Measurements from ENCODE around the gene SCN2B.

DNA sequence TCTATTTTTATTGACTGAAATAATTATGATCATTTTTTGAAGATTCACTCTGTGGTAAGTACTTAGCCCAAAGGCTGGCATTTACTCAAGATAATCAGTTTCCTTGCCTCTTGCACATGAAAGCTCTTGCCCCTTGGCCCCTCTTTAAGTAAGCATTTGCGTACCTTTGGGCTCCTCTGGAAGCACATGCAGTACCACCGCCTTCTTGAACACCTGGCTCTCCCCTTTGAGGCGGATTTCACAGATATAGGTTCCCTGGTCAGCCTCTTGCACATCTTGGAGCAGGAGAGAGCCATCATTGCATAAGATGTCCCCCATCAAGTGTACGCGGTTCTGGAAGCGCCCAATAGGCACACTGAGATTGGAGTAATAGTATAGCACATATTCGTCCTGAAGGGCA is 33.9 kb upstream of the SCN2B start:
- TF ChIP-seq CTCF (IDR thresholded peaks at IDR 0.05; ENCODE audit: borderline replicate concordance, extremely low read depth, low read length, poor library complexity, severe bottlenecking) (no peak), EZH2 (IDR thresholded peaks at IDR 0.05; ENCODE audit: borderline replicate concordance, low read depth, low read length, severe bottlenecking) (no peak)

Measured in DND-41 (cell line).